ENCODE measurements around the gene FGF19. TPM values are rescaled to one million over a fixed set of nuclear protein-coding genes. Genes with fewer than 3 reads are reported as not detected.
A peak's percentile ranks its signal among the peaks of the same experiment; 100 is the strongest.

Gene FGF19
- total RNA-seq, 1 donor from 2014 or later = not detected

- DNase-seq = no peak
These were observed 35.9 kb downstream of the FGF19 start for GRCh38 chr11:69667619-69668604.

GRCh38 chr11:69666752-69667536 lies 36.9 kb downstream of the FGF19 start:
- DNase-seq = no peak

GRCh38 chr11:69666261-69666660 lies 37.6 kb downstream of the FGF19 start:
- no peak for DNase-seq

GRCh38 chr11:69665669-69666068 lies 38.2 kb downstream of the FGF19 start:
- DNase-seq = no peak

GRCh38 chr11:69664901-69665300 lies 38.9 kb downstream of the FGF19 start:
- DNase-seq = no peak

GRCh38 chr11:69664103-69664775 lies 39.6 kb downstream of the FGF19 start:
- no peak for DNase-seq

- DNase-seq = no peak
These were observed 40.5 kb downstream of the FGF19 start for GRCh38 chr11:69663326-69663725.

GRCh38 chr11:69662806-69663205 lies 41.0 kb downstream of the FGF19 start:
- no peak for DNase-seq

GRCh38 chr11:69662021-69662698 lies 41.7 kb downstream of the FGF19 start:
- no peak for DNase-seq

GRCh38 chr11:69661413-69661715 lies 42.5 kb downstream of the FGF19 start:
- no peak for DNase-seq

- DNase-seq = no peak
These were observed 43.8 kb downstream of the FGF19 start for GRCh38 chr11:69660001-69660500.

- no peak for DNase-seq
These were observed 44.2 kb downstream of the FGF19 start for GRCh38 chr11:69659591-69659990.

GRCh38 chr11:69658626-69659450 lies 45.0 kb downstream of the FGF19 start:
- no peak for DNase-seq

- DNase-seq = peak; percentile 46
These were observed 45.8 kb downstream of the FGF19 start for GRCh38 chr11:69657911-69658625.

GRCh38 chr11:69657456-69657910 lies 46.3 kb downstream of the FGF19 start:
- no peak for DNase-seq

GRCh38 chr11:69656536-69657455 lies 47.0 kb downstream of the FGF19 start:
- no peak for DNase-seq

GRCh38 chr11:69655479-69656428 lies 48.1 kb downstream of the FGF19 start:
- no peak for DNase-seq

Measured in dermis blood vessel endothelial cell (primary cell).